ENCODE data around the gene SNX9. TPM values are rescaled to one million over a fixed set of nuclear protein-coding genes. Genes with fewer than 3 reads are reported as not detected.

Gene SNX9
- total RNA-seq, 1 donor from 2014 or later, result 68.6 TPM

DNA sequence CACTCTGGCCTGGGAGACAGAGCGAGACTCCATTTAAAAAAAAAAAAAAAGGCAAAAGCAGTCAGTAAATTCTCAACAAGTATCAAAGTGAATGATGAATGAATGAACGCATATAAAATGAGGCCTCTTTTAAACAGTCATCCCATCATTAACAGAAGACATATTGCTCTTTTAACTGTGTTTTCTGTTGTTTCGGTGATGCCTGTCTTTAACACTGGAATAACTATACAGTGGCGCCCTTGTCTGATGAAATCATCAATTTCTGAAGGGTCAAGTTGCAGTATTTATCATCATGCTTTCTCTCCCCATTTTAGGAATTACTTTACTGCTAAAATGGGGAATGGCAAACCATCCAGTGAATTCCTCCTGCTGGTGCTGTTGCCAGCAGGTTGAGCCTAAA is 45.7 kb upstream of the SNX9 start:
- H3K4me3 Mint-ChIP-seq (ENCODE audit: unreplicated experiment), result no peak overlapping the region

DNA sequence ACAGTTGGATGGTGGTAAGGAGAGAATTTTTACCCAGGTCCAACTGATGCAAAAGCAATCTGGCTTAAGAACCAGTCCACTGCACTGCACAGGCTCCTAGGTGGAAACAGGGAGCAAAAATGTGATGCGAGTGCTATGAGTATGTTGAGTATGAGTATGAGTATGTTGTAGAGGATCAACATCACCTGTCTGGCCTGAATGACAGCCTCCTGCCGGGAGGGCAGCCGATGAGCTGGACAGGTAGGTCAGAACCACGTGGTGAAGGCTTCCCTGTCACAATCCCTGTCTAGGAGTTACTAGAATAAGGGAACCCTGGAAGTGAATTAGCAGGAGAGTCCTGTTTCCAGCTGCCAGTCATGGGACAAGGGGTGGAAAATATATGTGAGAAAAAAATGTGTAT is 44.3 kb upstream of the SNX9 start:
- Mint-ChIP-seq H3K27me3 (ENCODE audit: unreplicated experiment) (peaks cover 3% of the 10 kb centered on the region), H3K27ac (ENCODE audit: unreplicated experiment) (no peak overlapping the region), H3K4me1 (ENCODE audit: unreplicated experiment) (peaks cover 6% of the 10 kb centered on the region), H3K36me3 (ENCODE audit: low read depth, unreplicated experiment) (peaks cover 3% of the 10 kb centered on the region), H3K9me3 (ENCODE audit: unreplicated experiment) (peaks cover 4% of the 10 kb centered on the region), H3K4me3 (ENCODE audit: unreplicated experiment) (no peak overlapping the region)
- TF ChIP-seq, protein P1, sequence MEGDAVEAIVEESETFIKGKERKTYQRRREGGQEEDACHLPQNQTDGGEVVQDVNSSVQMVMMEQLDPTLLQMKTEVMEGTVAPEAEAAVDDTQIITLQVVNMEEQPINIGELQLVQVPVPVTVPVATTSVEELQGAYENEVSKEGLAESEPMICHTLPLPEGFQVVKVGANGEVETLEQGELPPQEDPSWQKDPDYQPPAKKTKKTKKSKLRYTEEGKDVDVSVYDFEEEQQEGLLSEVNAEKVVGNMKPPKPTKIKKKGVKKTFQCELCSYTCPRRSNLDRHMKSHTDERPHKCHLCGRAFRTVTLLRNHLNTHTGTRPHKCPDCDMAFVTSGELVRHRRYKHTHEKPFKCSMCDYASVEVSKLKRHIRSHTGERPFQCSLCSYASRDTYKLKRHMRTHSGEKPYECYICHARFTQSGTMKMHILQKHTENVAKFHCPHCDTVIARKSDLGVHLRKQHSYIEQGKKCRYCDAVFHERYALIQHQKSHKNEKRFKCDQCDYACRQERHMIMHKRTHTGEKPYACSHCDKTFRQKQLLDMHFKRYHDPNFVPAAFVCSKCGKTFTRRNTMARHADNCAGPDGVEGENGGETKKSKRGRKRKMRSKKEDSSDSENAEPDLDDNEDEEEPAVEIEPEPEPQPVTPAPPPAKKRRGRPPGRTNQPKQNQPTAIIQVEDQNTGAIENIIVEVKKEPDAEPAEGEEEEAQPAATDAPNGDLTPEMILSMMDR (IDR thresholded peaks at IDR 0.05; ENCODE audit: unreplicated experiment), result no peak
- no peak for DNase-seq (ENCODE audit: low spot score)

More for the DNA sequence above, 45.7 kb upstream of the SNX9 start:
- Mint-ChIP-seq H3K36me3 (ENCODE audit: low read depth, unreplicated experiment) (peaks cover 13% of the 10 kb centered on the region), H3K27ac (ENCODE audit: unreplicated experiment) (no peak overlapping the region), H3K9me3 (ENCODE audit: unreplicated experiment) (peaks cover 9% of the 10 kb centered on the region), H3K27me3 (ENCODE audit: unreplicated experiment) (peaks cover 12% of the 10 kb centered on the region), H3K4me1 (ENCODE audit: unreplicated experiment) (peaks cover 14% of the 10 kb centered on the region)
- TF ChIP-seq, protein P1 (IDR thresholded peaks at IDR 0.05; ENCODE audit: unreplicated experiment), result no peak
- DNase-seq (ENCODE audit: low spot score), result no peak

DNA sequence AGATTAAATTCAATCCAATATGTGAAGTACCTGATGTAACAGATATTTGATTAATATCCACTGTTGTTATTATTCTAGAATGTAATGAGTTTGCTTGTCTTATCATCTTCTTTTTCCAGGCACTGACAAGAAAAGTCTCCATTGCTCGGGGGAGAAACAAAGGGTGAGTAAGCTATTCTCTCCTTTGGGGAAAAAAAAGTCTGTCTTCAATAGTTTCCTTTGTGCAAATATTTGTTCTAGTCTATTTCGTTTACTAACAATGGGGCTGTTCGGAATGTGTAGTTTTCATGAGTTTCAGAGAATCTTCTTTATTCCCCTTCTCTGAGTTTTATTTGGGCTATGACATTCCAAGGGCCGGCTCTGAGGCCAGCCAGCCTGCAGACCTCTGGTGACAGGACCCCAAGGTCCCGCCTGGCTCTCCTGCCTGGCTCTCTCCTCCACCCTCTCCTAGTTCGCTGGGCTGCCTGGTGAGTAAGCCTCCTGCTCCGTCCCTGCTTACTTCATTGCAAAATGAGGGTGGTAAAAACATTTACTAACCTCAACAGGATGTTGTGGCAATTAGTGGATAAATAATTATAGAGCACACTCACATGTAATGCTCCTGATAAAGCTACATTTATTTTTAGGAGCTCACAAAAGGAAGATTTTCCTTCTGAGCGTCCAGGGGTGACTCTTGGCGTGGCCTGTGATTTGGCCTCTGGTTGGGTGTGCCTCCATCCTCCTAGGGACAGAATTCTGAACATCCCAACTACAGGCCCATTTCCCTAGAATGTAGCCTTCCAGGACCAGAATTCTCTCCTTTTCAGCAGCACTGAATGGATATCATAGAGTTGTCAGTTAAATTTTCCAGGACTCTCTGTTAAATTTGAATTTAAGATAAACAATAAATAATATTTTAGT is 43.1 kb upstream of the SNX9 start:
- DNase-seq (ENCODE audit: low spot score), result no peak
- no peaks in the 10 kb centered on the region for H3K36me3 Mint-ChIP-seq (ENCODE audit: low read depth, unreplicated experiment)
- H3K9me3 Mint-ChIP-seq (ENCODE audit: unreplicated experiment), result no peaks in the 10 kb centered on the region
- no peaks in the 10 kb centered on the region for H3K4me1 Mint-ChIP-seq (ENCODE audit: unreplicated experiment)
- no peak overlapping the region for H3K27ac Mint-ChIP-seq (ENCODE audit: unreplicated experiment)
- H3K4me3 Mint-ChIP-seq (ENCODE audit: unreplicated experiment), result no peak overlapping the region
- TF ChIP-seq, protein P1 (IDR thresholded peaks at IDR 0.05; ENCODE audit: unreplicated experiment), result no peak
- H3K27me3 Mint-ChIP-seq (ENCODE audit: unreplicated experiment), result no peaks in the 10 kb centered on the region

DNA sequence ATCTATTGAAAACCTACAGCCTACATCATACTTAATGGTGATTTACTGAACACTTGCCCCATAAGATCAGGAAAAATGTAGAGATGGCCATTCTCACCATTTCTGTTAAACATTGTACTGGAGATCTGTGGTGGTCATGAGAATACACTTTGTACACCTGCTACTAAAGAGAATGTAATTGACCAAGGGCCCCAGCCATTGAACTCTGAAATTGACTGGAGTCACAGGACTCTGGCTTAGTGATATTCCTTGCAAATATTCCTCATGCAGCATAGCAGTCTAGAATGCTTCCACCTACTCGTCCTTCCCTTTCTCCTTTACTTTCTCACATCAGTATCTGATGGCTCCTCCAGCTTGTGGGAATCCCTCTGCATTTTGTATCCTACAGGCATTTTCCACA is 37.4 kb upstream of the SNX9 start:
- H3K27me3 Mint-ChIP-seq (ENCODE audit: unreplicated experiment), result peaks cover under 1% of the 10 kb centered on the region
- no peak overlapping the region for H3K27ac Mint-ChIP-seq (ENCODE audit: unreplicated experiment)
- no peak for DNase-seq (ENCODE audit: low spot score)
- no peak overlapping the region for H3K4me3 Mint-ChIP-seq (ENCODE audit: unreplicated experiment)
- TF ChIP-seq, protein P1 (IDR thresholded peaks at IDR 0.05; ENCODE audit: unreplicated experiment), result no peak
- peaks cover 5% of the 10 kb centered on the region for H3K4me1 Mint-ChIP-seq (ENCODE audit: unreplicated experiment)
- H3K9me3 Mint-ChIP-seq (ENCODE audit: unreplicated experiment), result no peaks in the 10 kb centered on the region
- H3K36me3 Mint-ChIP-seq (ENCODE audit: low read depth, unreplicated experiment), result no peaks in the 10 kb centered on the region

DNA sequence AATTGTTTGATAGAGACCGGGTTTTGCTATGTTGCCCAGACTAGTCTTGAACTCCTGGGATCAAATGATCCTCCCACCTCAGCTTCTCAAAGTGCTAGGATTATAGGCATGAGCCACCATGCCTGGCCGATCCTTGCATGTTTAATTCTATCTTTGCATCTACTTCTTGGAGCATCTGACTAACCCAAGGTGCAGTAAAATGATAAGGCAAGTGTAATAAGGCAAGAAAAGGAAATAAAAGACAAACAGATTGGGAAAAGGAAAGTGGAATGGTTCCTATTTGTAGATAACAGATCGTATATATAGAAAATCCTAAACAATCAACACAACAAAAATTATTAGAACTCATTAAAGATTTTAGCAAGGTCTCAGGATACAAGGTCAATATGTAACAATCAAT is 36.8 kb upstream of the SNX9 start:
- TF ChIP-seq, protein P1 (IDR thresholded peaks at IDR 0.05; ENCODE audit: unreplicated experiment), result no peak
- Mint-ChIP-seq H3K4me1 (ENCODE audit: unreplicated experiment) (peaks cover 11% of the 10 kb centered on the region), H3K36me3 (ENCODE audit: low read depth, unreplicated experiment) (no peaks in the 10 kb centered on the region), H3K27ac (ENCODE audit: unreplicated experiment) (no peak overlapping the region), H3K9me3 (ENCODE audit: unreplicated experiment) (no peaks in the 10 kb centered on the region), H3K27me3 (ENCODE audit: unreplicated experiment) (peaks cover 2% of the 10 kb centered on the region), H3K4me3 (ENCODE audit: unreplicated experiment) (no peak overlapping the region)
- DNase-seq (ENCODE audit: low spot score), result no peak

All from endothelial cell (in vitro differentiated cells).